GM18508 (cell line): ENCODE data around the gene TNNT3.
"Not testable (repeated sequence)": the region's sequence is repeated elsewhere in the genome, so short reads cannot be mapped to it uniquely, and the experiment has no call there.

Experiments
- ATAC-seq: cut with Tn5 transposase; IDR thresholded peaks from one replicate; pipeline ENCODE4 v1.9.1; 2021; ENCODE audit warnings: moderate number of reproducible peaks; ENCODE audit not compliant: insufficient read depth, unreplicated experiment

Gene TNNT3

GRCh38 chr11:1880746-1881441, 38.6 kb upstream of the TNNT3 start:
- ATAC-seq, result no peak

GRCh38 chr11:1881442-1882264, 37.9 kb upstream of the TNNT3 start:
- ATAC-seq, result no peak

GRCh38 chr11:1882265-1883238, 37.0 kb upstream of the TNNT3 start:
- no peak for ATAC-seq

GRCh38 chr11:1883346-1884302, 35.9 kb upstream of the TNNT3 start:
- no peak for ATAC-seq

GRCh38 chr11:1884303-1884700, 35.2 kb upstream of the TNNT3 start:
- no peak for ATAC-seq

DNA sequence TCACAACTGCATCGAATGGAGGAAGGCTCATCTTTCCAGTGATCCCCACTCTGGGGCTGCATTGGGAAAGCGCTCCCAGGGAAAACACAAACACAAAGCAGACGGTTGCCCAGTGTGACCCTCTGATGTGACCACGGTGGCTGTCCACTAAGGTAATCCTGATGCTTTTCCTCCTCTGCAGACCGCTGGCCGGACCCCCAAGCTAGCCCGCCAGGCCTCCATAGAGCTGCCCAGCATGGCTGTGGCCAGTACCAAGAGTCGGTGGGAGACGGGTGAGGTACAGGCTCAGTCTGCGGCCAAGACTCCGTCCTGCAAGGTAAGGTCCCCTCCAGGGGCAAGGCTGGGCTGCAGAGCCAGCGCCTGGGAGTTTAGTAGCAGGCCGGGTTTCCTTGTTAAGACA, 33.0 kb upstream of the TNNT3 start:
- ATAC-seq, result not testable (repeated sequence)

DNA sequence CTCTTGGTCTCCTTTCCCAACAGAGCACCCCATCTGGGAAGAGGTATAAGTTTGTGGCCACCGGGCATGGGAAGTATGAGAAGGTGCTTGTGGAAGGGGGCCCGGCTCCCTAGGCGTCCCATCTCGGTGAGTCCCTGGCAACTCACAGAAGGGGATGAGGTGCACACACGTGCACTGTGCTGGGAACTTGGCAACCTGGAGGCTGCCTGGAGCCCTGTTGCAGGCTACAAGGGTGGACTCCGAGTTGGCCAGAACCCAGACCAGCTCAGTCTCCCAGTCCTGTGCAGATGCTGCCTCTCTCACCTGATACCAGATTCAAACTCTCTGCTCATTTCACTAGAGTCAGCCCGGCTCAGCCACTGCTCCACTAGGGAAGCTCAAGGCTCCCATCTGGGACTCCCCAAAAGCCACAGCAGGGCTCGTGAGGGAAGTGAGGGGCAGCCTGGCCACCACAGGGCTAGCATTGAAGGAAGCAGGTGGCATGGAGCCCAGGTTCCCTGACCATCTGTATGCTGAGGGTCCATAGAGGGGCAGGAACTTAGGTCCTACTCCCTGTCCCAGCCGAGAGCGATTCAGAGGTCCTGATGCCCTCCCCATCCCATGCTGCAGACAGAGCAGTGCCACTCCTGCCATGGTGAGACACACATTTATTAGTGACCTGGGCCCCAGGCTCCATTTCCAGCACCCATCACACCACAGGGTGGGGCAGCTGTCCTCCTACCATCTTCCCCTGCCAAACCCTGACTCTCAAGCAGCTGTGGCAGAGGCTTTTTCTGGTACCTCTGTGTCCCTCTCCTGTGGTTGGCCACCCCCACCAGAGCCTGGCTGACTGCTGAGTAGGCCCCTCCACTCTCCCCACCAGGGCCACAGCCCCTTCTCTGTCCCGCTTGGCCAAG, 31.8 kb upstream of the TNNT3 start:
- no peak for ATAC-seq

GRCh38 chr11:1888347-1888753, 31.2 kb upstream of the TNNT3 start:
- ATAC-seq, result no peak

- no peak for ATAC-seq
These were observed 30.7 kb upstream of the TNNT3 start for GRCh38 chr11:1888811-1889210.

- ATAC-seq, result no peak
These were observed 30.1 kb upstream of the TNNT3 start for GRCh38 chr11:1889224-1889930.

DNA sequence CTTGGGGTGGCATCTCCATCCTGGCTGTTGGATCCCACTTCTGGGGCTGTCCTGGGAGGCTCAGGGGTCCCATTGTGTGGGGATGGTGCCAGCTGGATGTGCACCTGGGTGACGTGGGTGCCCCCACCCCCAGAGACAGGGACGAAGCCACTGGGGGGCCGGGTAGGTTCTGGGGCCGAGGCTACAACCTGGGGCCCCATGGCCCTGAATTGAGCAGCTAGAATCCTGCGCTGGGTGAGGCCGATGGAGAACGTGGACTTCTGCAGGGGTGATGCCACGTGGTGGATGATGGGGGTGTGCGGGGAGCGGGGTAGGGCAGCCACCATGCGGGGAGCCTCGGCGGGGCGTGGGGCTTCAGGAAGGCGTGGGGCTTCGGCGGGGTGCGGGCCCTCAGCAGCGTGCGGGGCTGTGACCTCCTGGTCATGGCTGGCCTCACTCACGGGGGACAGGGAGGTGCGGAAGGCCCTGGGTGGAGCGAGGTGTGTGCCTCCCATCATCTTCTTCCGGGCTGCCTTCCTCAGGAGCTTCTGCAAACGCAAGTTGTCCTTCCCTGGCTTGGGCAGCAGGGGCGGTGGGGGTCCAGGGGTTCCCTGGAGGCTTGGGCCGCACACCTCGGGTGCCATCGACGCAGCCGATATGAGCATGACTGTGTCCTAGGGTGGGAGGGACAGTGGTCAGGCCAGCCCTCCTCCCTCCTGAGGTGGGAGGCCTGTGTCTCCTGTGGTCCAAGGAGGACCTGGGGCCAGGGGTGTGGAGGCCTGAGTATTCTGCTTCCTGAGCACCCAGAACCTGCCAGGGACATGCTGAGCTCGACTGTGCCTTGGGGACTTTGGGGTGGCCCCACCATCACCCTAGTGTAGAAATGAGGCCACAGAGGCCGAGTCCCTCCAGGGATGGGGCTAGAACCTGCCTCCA, 29.3 kb upstream of the TNNT3 start:
- no peak for ATAC-seq

DNA sequence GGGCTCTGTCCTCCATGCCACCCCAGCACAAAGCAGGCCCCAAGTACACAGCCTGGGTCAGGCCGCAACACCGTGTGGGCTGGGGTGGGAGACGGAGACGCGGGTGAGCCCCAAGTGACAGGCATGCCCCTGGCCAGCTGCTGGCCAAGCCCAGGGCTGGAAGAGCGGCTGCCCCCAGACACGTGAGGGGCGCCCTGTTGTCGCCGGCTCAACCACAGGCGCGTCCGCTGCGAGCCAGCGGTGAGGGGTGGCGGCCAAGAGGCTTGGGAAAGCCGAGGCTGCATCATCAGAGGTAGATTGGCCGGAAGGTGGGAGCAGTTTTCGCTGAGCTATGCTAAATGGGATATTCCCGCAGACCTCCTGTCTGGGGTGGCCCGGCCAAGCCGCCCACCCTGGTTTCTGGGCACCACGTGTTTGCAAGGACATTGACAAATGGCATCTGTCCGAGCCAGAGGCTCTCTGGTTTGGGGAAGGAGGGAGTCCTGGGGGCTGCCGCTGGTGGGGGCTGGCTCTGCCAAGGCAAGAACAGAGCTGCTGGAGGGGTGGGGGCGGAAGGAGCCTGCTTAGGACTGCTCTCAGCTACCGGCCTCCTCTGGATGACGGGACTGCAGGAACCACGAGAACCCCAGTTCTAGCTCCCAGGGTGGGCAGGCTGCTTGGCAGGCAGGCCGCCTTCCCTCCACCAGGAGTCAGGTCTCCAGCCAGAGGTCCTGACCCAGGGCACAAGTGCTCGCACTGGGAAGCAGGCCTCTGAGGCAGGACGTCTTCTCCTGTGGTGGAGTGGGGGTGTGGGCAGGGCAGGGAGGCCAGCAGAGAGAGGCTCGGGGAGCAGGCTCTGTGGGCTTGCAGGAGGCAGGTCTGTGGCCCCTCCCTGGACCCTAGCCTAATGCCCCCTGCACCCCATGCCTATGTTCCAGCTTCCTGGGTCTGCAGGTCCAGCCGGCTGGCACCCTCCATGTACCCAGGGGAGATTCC, 28.4 kb upstream of the TNNT3 start:
- ATAC-seq, result no peak

- ATAC-seq, result no peak
These were observed 27.7 kb upstream of the TNNT3 start, which contains the start of gene PRR33 for GRCh38 chr11:1891831-1892115. TSS of gene PRR33 (minus strand) at chr11:1891895. CDS start at chr11:1890584, 1,311 bp downstream.

- ATAC-seq, result no peak
These were observed 27.4 kb upstream of the TNNT3 start for GRCh38 chr11:1892116-1892515.

GRCh38 chr11:1892558-1892957, 26.9 kb upstream of the TNNT3 start:
- no peak for ATAC-seq
